ENCODE data around the gene UBE4B. TPM values are rescaled to one million over a fixed set of nuclear protein-coding genes. Genes with fewer than 3 reads are reported as not detected.

UBE4B gene
- total RNA-seq, 1 donor from 2014 or later = 39.1 TPM

GRCh38 chr1:10229903-10230302 is 197.1 kb downstream of the UBE4B start:
- TF ChIP-seq CTCF (IDR thresholded peaks at IDR 0.05) = no peak
- Histone ChIP-seq H3K9me3 (no peaks in the 10 kb centered on the region), H3K4me1 (no peaks in the 10 kb centered on the region), H3K36me3 (peaks cover 10% of the 10 kb centered on the region), H3K27ac (no peak overlapping the region), H3K27me3 (ENCODE audit: low read depth) (no peaks in the 10 kb centered on the region), H3K4me3 (no peak overlapping the region)
- ATAC-seq (no peak), DNase-seq (no peak)
- intact Hi-C loops (cut with DNase I) = no loop called here

Small RNA genes lying within 50 kb of the gene (microRNA-seq; reads per million reads assigned to microRNA genes)
- not detected for gene MIR1273D (ENCODE audit: borderline number of aligned reads)

Other genes with a start within 250 kb of the UBE4B start
- gene CLSTN1, start 209.0 kb upstream of the UBE4B start, total RNA-seq = 72.3 TPM
- gene CTNNBIP1, start 122.7 kb upstream of the UBE4B start, total RNA-seq = 35.0 TPM
- gene LZIC, start 89.6 kb upstream of the UBE4B start, total RNA-seq = 23.3 TPM
- gene NMNAT1, start 89.5 kb upstream of the UBE4B start, total RNA-seq = 9.2 TPM
- gene RBP7, start 35.7 kb upstream of the UBE4B start, total RNA-seq = 8.5 TPM
- gene KIF1B, start 177.6 kb downstream of the UBE4B start, total RNA-seq = 38.0 TPM